Globus pallidus (tissue), 1 donor: ENCODE measurements around the gene ORMDL3.

Source experiments
- DNase-seq: peaks from one replicate; pipeline ENCODE4 v3.0.0-alpha.2; 2015; ENCODE audit warnings: low spot score

Gene ORMDL3

GRCh38 chr17:39927101-39927928 lies at the start of gene ORMDL3, which contains the start of gene LRRC3C:
Gene ORMDL3 (minus strand): TSS chr17:39927601. CDS start chr17:39924203, 3,398 bp downstream.
Gene LRRC3C (plus strand): TSS chr17:39927732. CDS start chr17:39941524, 13,792 bp downstream.
- peak; percentile 91 for DNase-seq

GRCh38 chr17:39975801-39976200 lies 48.4 kb upstream of the ORMDL3 start:
- DNase-seq = no peak

- no peak for DNase-seq
Observed at GRCh38 chr17:39974433-39974832, 47.0 kb upstream of the ORMDL3 start.

GRCh38 chr17:39973496-39973895 lies 46.1 kb upstream of the ORMDL3 start:
- DNase-seq = no peak

- DNase-seq = no peak
Observed at GRCh38 chr17:39972271-39972670, 44.9 kb upstream of the ORMDL3 start.

- no peak for DNase-seq
Observed at GRCh38 chr17:39971076-39971603, 43.7 kb upstream of the ORMDL3 start.

- DNase-seq = no peak
Observed at GRCh38 chr17:39970157-39970692, 42.8 kb upstream of the ORMDL3 start.

GRCh38 chr17:39969375-39969774 lies 42.0 kb upstream of the ORMDL3 start:
- DNase-seq = no peak

GRCh38 chr17:39968761-39969160 lies 41.4 kb upstream of the ORMDL3 start:
- DNase-seq = no peak

- DNase-seq = no peak
Observed at GRCh38 chr17:39966771-39967170, 39.4 kb upstream of the ORMDL3 start.

- DNase-seq = no peak
Observed at GRCh38 chr17:39965017-39965699, 37.8 kb upstream of the ORMDL3 start.

GRCh38 chr17:39963829-39964228 lies 36.4 kb upstream of the ORMDL3 start:
- no peak for DNase-seq

GRCh38 chr17:39962642-39963220 lies 35.3 kb upstream of the ORMDL3 start, which contains the start of gene GSDMA:
Gene GSDMA (plus strand): TSS chr17:39963004. CDS start chr17:39965688, 2,684 bp downstream.
- no peak for DNase-seq

GRCh38 chr17:39960524-39961041 lies 33.2 kb upstream of the ORMDL3 start:
- DNase-seq = no peak

- no peak for DNase-seq
Observed at GRCh38 chr17:39955726-39956225, 28.4 kb upstream of the ORMDL3 start.

- DNase-seq = no peak
Observed at GRCh38 chr17:39954876-39955275, 27.5 kb upstream of the ORMDL3 start.

GRCh38 chr17:39953471-39953888 lies 26.1 kb upstream of the ORMDL3 start:
- DNase-seq = no peak

GRCh38 chr17:39952680-39953470 lies 25.5 kb upstream of the ORMDL3 start:
- peak; percentile 97 for DNase-seq

- no peak for DNase-seq
Observed at GRCh38 chr17:39951924-39952679, 24.7 kb upstream of the ORMDL3 start.

- DNase-seq = no peak
Observed at GRCh38 chr17:39950871-39951348, 23.5 kb upstream of the ORMDL3 start.
